Measurements from ENCODE around the gene HS2ST1. TPM values are rescaled to one million over a fixed set of nuclear protein-coding genes. Genes with fewer than 3 reads are reported as not detected.

The HS2ST1 gene
- total RNA-seq, 4 donors from 2014 or later: 4.6 to 53.5 (median 15.5) TPM

DNA sequence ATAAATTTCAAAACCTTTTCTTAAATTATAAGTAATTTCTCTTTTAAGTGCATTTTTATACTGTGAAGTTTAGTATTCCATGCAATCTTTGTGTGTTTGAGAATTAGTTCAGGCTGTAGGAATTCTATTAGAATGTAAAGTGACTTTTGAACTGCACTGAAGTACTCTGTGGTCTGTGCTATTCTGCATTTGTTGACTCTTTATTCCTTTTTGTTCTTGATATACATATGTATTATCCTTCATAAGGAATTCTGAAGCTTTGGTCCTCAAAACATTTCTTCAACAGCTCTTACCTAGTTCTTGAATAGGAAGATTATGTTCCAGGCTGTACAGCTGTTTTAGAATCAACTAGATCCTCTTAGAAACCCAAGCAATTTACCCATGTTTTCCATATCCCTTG lies 158.0 kb downstream of the HS2ST1 start:
- intact Hi-C loops (cut with DNase I; ENCODE audit: low total_unique reads): no loop called here

DNA sequence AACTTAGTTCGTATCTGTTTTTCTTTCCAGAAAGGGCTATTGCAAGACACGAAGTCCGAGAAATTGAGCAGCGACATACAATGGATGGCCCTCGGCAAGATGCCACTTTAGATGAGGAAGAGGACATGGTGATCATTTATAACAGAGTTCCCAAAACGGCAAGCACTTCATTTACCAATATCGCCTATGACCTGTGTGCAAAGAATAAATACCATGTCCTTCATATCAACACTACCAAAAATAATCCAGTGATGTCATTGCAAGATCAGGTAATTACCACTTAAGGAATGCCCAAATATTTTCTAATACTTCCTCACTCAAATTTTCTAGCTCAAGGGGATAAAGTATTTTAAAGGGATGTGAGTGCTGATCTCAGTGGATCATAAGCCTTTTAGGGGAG lies 158.5 kb downstream of the HS2ST1 start:
- no peaks in the 10 kb centered on the region for H3K27me3 ChIP-seq
- H3K9me3 ChIP-seq: no peaks in the 10 kb centered on the region
- H3K36me3 ChIP-seq: no peaks in the 10 kb centered on the region
- H3K4me1 ChIP-seq: no peaks in the 10 kb centered on the region
- H3K27ac ChIP-seq: no peak overlapping the region
- no peak for TF ChIP-seq POLR2A (IDR thresholded peaks at IDR 0.05)
- TF ChIP-seq, protein P1, sequence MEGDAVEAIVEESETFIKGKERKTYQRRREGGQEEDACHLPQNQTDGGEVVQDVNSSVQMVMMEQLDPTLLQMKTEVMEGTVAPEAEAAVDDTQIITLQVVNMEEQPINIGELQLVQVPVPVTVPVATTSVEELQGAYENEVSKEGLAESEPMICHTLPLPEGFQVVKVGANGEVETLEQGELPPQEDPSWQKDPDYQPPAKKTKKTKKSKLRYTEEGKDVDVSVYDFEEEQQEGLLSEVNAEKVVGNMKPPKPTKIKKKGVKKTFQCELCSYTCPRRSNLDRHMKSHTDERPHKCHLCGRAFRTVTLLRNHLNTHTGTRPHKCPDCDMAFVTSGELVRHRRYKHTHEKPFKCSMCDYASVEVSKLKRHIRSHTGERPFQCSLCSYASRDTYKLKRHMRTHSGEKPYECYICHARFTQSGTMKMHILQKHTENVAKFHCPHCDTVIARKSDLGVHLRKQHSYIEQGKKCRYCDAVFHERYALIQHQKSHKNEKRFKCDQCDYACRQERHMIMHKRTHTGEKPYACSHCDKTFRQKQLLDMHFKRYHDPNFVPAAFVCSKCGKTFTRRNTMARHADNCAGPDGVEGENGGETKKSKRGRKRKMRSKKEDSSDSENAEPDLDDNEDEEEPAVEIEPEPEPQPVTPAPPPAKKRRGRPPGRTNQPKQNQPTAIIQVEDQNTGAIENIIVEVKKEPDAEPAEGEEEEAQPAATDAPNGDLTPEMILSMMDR (IDR thresholded peaks at IDR 0.05): no peak
- intact Hi-C loops (cut with DNase I; ENCODE audit: low total_unique reads): no loop called here
- no peak for DNase-seq
- H3K4me3 ChIP-seq: no peak overlapping the region

More for the DNA sequence above, 158.0 kb downstream of the HS2ST1 start:
- Histone ChIP-seq H3K27ac (no peak overlapping the region), H3K36me3 (no peaks in the 10 kb centered on the region), H3K4me3 (no peak overlapping the region), H3K27me3 (no peaks in the 10 kb centered on the region), H3K9me3 (no peaks in the 10 kb centered on the region), H3K4me1 (no peaks in the 10 kb centered on the region)
- DNase-seq: no peak
- TF ChIP-seq POLR2A (IDR thresholded peaks at IDR 0.05): no peak
- TF ChIP-seq, protein P1 (IDR thresholded peaks at IDR 0.05): no peak

DNA sequence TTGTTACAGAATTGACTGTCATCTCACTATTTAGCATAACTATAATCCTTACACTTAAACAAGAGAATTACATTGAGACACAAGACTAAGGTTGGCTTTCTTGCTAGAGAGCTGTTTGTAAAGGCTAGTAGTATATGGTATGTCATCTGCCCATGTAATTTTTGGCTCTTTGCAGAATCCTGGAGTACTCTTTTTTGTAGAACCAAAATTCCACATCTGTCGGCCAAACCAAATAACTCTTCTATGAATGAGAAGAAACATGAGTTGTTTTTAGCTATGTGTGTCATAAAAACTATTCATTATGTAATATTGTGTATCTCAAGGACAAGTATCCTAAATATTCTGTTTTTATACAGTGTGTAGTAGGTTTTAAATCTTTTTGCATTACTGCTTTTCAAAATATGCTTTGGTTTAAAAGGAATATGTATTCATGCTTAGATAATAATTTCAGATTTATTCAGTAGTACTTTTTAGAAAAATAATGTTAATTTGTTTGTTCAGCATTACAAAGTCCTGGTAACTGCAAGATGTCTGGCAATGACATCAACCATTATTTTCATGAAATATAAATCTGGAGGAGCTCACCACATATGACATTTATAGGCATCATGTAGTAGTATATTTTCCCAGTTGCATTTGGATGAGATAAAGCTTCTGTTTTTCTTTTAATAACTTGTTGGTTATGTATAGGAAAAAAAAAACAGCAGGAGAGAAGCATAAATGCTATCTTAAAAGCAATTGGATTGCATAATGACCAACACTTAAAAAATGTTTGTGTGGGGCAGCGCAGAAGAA lies 159.8 kb downstream of the HS2ST1 start:
- H3K4me1 ChIP-seq: no peaks in the 10 kb centered on the region
- H3K36me3 ChIP-seq: no peaks in the 10 kb centered on the region
- TF ChIP-seq POLR2A (IDR thresholded peaks at IDR 0.05): no peak
- TF ChIP-seq, protein P1 (IDR thresholded peaks at IDR 0.05): no peak
- H3K9me3 ChIP-seq: no peaks in the 10 kb centered on the region
- H3K27me3 ChIP-seq: no peaks in the 10 kb centered on the region
- intact Hi-C loops (cut with DNase I; ENCODE audit: low total_unique reads): no loop called here
- H3K27ac ChIP-seq: no peak overlapping the region
- DNase-seq: no peak
- H3K4me3 ChIP-seq: no peak overlapping the region

DNA sequence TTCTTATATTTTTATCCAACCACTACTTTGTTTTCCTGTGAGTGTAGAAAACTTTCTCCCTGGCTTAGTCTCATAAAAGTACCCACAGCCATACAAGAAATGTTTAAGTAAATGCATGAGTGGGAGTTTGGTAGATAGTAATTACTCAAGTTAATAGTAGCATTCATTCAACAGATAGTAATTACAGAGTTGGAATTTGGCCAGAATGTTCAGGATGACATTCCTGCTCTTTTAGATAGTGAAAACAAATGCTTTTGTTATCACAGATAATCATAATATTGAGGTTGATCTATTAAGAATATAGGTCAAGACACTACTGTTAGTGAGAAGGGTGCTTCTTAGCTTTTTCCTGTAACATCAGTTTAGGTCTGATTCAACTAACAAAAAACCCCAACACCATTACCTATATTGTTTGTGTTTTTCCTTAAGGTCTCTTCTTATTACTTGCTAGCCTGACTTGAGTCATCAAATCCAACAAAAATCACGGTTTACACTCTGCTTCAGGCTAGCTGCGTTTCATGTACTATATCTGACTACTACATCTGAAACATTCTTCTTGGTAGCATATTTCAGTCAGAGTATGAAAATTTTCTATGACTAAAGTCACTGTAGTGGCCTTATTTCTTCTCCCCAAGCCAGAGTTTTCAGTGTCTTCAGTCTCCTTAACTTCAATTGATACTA lies 163.7 kb downstream of the HS2ST1 start:
- H3K4me1 ChIP-seq: no peaks in the 10 kb centered on the region
- H3K36me3 ChIP-seq: no peaks in the 10 kb centered on the region
- H3K4me3 ChIP-seq: no peak overlapping the region
- no peak overlapping the region for H3K27ac ChIP-seq
- H3K9me3 ChIP-seq: no peaks in the 10 kb centered on the region
- DNase-seq: no peak
- intact Hi-C loops (cut with DNase I; ENCODE audit: low total_unique reads): no loop called here
- TF ChIP-seq, protein P1 (IDR thresholded peaks at IDR 0.05): no peak
- no peak for TF ChIP-seq POLR2A (IDR thresholded peaks at IDR 0.05)
- no peaks in the 10 kb centered on the region for H3K27me3 ChIP-seq

DNA sequence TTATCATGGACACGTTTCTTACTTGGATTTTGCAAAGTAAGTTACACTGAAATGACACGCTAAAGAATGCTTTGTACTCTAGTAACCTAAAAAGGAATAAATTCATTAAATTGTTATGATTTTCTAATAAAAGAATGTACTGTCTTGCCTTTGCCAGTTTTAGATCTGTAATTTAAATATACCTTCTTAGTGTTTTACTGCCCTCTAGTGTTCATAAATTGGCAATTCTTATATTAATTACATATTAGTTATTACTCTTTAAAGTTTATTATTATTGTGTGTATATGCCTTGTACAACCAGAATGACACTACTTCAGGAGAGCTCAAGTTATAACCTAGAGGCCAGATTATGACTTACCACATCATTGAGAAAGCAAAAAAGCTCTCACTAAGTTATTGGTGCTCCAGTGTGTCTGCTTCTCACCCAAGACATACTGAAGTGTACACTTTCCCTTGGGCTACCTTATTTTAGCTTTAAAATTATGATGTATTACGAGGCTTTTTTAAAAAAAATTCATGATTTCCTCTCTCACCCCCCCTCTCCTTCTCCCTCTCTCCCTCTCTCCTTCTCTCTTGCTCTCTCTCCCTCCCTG lies 169.9 kb downstream of the HS2ST1 start:
- DNase-seq: no peak
- H3K4me1 ChIP-seq: no peaks in the 10 kb centered on the region
- H3K4me3 ChIP-seq: no peak overlapping the region
- H3K27ac ChIP-seq: no peak overlapping the region
- H3K36me3 ChIP-seq: no peaks in the 10 kb centered on the region
- H3K9me3 ChIP-seq: no peaks in the 10 kb centered on the region
- intact Hi-C loops (cut with DNase I; ENCODE audit: low total_unique reads): loop anchor here (10.0 kb wide), 1 partner anchor 250 kb away; no protein-coding TSS in a partner anchor
- no peaks in the 10 kb centered on the region for H3K27me3 ChIP-seq
- TF ChIP-seq, protein P1 (IDR thresholded peaks at IDR 0.05): peak; percentile 36 to 70 (median 54)
- TF ChIP-seq POLR2A (IDR thresholded peaks at IDR 0.05): no peak

Data from uterus (tissue), 4 donors.